ENCODE data around the gene ARID3C.

GRCh38 chr9:34647651-34648050 lies 18.8 kb upstream of the ARID3C start:
- TF ChIP-seq EZH2 (IDR thresholded peaks at IDR 0.05; ENCODE audit: low read length, missing control alignments), result no peak
- TF ChIP-seq CTCF (conservative IDR thresholded peaks at IDR 0.05 in 1 of 2, IDR thresholded peaks at IDR 0.05 in 1 of 2; ENCODE audit: low read depth in 1 of 2, low read length in 2 of 2), result no peak
